KOPT-K1 (cell line): ENCODE results near the gene MTMR1.

Source experiments
- H3K27ac ChIP-seq: fragments of 200-600 bp; sonication (generic); 2 replicates; pipeline ENCODE4 v1.5.1; 2016; ENCODE audit warnings: antibody characterized with exemption, mild to moderate bottlenecking, low read depth, low read length; ENCODE audit not compliant: poor library complexity, severe bottlenecking
- H3K36me3 ChIP-seq: fragments of 200-600 bp; sonication (generic); 2 replicates; pipeline ENCODE4 v1.5.1; 2017; ENCODE audit warnings: antibody characterized with exemption, mild to moderate bottlenecking, low read length, moderate library complexity; ENCODE audit not compliant: insufficient read depth
- H3K9me3 ChIP-seq: fragments of 200-600 bp; sonication (generic); 2 replicates; pipeline ENCODE4 v1.5.1; 2017; ENCODE audit warnings: antibody characterized with exemption, low read length, mild to moderate bottlenecking; ENCODE audit not compliant: insufficient read depth, poor library complexity, severe bottlenecking

MTMR1 gene

DNA sequence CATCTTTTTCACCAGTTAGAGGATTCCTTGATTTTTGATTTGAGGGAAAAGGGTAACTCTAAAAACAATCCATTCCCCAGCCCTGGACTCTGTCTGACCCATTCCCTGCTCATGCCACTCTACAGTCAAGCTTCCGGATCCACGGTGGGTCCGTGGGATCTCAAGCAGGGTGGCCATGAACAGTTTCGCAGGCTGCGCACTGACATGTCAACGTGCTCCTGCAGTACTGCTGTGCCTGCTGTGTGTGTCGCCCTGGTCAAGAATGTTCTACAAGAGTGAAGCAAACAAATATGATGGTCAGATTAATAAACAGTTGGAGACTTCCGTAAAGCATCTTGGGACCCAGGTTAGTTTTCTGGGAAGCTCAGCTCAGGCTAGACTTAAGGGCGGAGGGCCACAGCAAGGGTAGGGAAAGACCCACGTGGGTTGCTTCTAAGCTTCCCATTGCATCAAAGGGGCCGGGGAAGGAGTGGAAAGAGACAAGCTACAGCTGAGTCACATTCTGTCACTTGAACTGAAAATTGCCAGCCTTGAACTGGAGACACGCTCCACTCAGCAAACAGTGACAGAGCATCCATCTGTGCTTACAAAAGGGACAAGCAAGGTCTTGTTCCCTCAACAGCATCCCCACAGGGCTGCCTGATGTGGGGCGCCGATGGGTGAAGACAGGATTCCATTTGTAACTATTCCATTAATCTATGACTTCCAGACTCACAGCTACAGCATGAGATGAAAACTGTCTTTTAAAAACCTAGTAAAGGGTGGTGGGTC is 81.8 kb downstream of the MTMR1 start:
- H3K27ac ChIP-seq, result no peak overlapping the region
- no peaks in the 10 kb centered on the region for H3K9me3 ChIP-seq
- no peaks in the 10 kb centered on the region; the same call in 1 of the 2 replicates for H3K36me3 ChIP-seq

DNA sequence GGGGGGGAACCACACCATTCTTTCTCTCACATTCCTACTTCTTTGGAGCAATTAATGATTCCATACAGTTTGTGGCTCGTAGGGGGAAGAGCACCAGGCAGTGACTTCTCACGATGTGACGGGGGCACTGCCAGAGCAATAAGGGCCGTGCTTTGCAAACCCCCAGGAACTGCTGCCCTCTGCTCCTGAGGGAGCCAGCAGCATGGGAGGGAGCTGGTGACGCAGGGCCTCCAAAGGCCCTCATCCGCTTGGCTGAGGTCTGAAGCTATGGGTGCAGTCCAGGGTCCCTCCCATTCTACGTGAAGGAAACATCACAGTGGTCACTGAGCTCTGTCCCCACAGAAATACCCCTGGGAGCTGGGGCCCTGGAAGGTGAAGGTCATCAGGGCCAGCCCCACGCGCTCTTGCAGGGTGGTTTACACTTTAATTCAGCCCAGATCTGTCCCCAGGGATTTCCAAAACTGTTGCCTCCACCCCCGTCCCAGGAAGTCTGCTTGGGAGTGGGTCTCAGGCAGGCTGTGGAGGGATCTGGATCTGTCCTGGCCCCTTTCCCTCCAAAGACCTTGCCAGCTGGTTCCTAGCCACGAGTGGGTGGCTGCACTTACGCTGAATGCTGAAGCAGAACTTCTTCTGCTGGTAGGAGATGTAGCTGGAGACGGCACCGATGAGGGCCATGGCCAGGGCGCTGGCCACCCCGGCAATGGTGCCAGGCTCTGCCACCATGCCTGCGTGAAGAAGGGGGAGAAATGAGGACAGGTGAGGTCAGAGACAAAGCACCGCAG is 82.6 kb downstream of the MTMR1 start:
- no peaks in the 10 kb centered on the region for H3K9me3 ChIP-seq
- no peak overlapping the region for H3K27ac ChIP-seq
- H3K36me3 ChIP-seq, result no peaks in the 10 kb centered on the region; the same call in 1 of the 2 replicates

DNA sequence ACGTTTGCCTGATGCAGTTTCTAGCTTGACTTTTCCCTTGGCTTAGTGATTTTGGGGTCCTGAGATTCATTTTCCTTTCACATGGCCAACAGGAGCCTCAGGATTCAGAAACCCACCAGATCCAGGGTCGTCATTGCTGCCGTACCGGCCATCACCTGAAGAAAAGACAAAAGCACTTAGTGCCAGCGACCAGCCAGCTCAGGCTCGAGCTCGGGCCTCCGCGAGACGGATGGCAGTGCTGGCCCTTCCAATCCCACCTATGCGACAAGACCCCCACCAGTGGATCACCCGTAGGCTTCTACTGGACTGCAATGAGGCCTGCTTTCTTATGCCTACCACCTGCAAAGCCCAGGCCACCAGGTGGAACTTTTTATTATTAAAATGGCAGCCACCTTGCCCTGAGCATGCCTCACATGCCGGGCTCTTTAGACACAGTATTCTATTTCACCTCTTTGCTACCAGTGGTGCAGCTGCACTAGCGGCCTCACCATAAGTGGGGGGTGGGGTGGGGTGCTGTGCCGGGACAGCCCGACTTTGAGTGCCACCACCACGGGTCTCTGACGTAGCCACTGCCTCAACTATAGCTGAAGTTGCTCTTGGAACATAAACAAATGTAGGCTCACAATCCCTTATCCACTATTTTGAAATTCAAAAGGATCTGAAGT is 84.3 kb downstream of the MTMR1 start:
- H3K36me3 ChIP-seq, result no peaks in the 10 kb centered on the region; the same call in 1 of the 2 replicates
- H3K9me3 ChIP-seq, result no peaks in the 10 kb centered on the region
- no peak overlapping the region for H3K27ac ChIP-seq

DNA sequence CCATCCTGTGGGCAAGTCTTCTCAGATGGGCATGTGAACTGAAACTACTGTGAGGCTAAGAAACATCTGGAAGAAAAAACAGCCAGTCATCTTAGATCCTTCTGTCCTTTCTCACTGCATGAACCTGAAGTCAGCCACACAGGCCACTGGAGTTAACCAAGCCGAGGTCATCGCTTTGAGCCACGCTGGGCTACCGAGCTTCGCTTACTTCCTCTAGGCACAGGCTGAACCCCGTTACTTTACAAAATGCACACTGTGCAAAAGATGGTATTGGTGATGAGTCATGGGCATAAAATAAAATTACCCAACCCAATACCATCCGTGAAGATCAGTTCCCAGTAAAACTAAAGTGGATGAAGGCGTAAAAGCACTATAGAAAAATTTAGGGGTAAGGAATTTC is 86.2 kb downstream of the MTMR1 start:
- Histone ChIP-seq H3K9me3 (no peaks in the 10 kb centered on the region), H3K27ac (no peak overlapping the region), H3K36me3 (no peaks in the 10 kb centered on the region; the same call in 1 of the 2 replicates)

DNA sequence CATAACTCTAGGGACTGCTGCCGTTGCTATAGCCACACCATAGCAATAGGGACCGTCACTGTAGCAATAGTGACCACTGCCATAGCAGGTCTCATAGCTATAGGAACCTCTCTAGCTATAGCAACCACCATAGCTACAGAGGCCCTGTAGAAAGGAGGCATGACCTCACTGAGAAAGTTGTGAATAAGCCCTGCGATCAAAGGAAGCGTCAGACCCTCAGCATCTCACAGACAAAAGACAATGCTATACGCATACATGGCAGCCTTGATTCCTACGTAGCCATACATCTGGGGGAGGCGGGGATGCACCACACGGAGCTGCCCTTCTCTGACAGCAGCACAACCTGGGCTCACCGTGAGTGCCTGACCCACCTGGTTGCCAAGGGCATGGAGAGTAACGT is 88.5 kb downstream of the MTMR1 start:
- Histone ChIP-seq H3K27ac (no peak overlapping the region), H3K36me3 (no peaks in the 10 kb centered on the region; the same call in 1 of the 2 replicates), H3K9me3 (no peaks in the 10 kb centered on the region)

DNA sequence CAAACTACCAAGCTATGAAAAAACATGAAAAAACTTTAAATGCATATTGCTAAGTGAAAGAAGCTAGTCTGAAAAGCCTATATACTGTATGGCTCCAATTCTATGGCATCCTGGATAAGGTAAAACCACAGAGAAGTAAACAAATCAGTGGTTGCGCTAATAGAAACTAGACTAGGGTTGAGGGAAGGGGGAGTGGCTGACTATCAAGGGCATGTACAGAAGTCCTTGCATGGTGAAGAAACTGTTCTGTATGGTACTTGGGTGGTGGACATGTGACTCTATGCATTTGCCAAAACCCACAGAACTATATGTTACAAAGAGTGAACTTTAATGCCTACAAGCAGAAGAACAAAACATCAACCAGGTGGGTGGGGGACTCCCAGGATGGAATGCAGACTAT is 96.8 kb downstream of the MTMR1 start:
- Histone ChIP-seq H3K27ac (no peak overlapping the region), H3K36me3 (peaks cover 4% of the 10 kb centered on the region; the same call in 1 of the 2 replicates)

DNA sequence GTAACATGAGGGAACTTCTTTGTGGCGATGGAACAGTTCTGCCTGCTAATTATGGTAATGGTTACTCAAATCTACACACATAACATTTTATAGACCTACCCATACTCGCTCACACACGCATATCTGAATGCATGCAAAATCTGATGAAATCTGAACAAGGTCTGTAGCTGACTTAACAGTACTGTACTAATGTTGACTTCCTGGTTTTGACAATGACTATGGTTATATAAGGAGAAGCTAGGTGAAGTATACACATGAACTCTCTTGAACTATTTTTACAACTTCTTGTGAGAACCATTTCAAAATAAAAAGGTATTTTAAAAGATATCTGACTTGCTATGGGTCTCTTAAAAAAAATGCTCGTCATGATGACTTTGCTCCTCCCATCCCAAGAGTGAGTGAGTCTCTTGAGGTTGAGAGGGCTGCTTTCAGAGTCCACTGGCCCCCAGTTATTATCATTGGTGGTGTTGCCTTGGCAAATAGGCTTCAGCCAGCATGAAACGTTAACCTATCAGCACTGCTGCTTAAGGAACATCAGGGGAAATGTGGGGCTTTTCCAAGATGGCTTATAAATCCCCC is 99.8 kb downstream of the MTMR1 start:
- H3K36me3 ChIP-seq, result peaks cover 4% of the 10 kb centered on the region; the same call in 1 of the 2 replicates

More for the DNA sequence above, 96.8 kb downstream of the MTMR1 start:
- no peaks in the 10 kb centered on the region for H3K9me3 ChIP-seq

DNA sequence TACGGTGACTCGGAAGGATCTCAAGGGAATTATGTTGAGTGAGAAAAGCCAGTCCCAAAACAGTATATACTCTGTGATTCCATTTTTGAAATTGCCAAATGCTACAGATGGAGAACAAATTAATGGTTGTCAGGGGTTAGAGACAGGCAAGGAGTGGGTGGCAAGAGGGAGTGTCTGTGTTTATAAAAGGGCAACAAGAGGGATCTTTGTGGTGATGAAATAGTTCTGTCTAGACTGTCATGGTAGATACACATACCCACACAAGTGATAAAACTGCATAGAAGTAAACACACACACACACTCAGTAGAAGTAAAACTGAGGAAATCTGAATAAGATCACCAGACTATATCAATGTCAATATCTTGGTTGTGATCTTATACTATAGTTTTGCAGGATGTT is 112.5 kb downstream of the MTMR1 start:
- H3K36me3 ChIP-seq, result no peaks in the 10 kb centered on the region
- no peak overlapping the region for H3K27ac ChIP-seq
- H3K9me3 ChIP-seq, result no peaks in the 10 kb centered on the region

More for the DNA sequence above, 99.8 kb downstream of the MTMR1 start:
- no peaks in the 10 kb centered on the region for H3K9me3 ChIP-seq
- H3K27ac ChIP-seq, result no peak overlapping the region

DNA sequence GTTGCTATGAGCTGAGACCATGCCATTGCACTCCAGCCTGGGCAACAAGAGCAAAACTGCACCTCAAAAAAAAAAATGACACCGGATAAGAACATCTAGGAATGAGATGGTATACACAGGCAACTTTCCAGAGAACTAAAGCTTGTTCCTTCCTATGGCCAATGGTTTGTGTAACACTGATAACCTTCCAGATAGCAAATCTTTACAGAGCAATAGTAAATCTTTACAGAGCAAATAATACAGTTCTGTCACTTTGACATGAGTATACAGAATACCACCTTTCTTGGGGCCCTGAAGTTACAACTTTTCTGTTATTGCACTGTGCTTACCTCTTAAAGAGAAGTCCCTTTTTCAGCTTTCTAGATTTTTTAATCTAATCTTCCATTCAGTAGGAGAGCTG is 113.6 kb downstream of the MTMR1 start:
- Histone ChIP-seq H3K9me3 (no peaks in the 10 kb centered on the region), H3K27ac (no peak overlapping the region), H3K36me3 (no peaks in the 10 kb centered on the region)

DNA sequence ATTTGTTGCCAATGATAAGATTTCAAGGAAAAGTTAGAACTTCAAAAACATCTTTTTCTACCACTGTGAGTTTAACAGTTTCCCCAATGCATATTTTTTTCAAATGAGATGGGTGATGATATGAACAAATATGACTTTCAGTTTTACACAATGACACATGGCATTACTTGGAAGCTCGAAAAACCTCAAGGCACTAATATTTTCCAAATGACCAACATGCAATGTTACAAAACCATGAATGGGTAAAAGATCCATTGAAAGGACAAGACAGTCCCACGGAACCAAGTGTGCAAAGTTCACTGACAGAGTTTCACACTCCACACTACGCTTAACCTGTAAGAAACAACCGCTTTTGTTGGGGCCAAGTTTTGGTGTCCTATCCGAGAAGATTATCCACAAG is 120.7 kb downstream of the MTMR1 start:
- H3K36me3 ChIP-seq, result no peaks in the 10 kb centered on the region; the same call in 1 of the 2 replicates
- H3K27ac ChIP-seq, result no peak overlapping the region
- no peaks in the 10 kb centered on the region for H3K9me3 ChIP-seq
